ENCODE results near the gene PAPPA2.

DNA sequence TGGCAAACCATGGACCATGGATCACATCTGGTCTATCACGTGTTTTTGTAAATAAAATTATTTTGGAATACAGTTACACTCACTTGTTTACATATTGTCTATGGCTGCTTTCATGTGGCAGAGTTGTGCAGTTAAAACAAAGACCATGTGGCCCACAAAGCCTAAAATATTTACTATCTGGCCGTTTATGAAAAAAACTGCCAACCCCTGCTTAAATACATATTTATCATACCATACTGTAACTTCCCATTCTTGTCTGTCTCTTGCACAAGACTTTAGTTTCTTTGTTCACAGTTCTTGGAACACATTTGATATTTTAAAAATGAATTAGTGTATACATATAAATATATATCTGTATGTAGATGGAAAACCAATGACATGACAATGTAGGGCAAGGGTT lies 141.5 kb downstream of the PAPPA2 start:
- TF ChIP-seq, protein P1, sequence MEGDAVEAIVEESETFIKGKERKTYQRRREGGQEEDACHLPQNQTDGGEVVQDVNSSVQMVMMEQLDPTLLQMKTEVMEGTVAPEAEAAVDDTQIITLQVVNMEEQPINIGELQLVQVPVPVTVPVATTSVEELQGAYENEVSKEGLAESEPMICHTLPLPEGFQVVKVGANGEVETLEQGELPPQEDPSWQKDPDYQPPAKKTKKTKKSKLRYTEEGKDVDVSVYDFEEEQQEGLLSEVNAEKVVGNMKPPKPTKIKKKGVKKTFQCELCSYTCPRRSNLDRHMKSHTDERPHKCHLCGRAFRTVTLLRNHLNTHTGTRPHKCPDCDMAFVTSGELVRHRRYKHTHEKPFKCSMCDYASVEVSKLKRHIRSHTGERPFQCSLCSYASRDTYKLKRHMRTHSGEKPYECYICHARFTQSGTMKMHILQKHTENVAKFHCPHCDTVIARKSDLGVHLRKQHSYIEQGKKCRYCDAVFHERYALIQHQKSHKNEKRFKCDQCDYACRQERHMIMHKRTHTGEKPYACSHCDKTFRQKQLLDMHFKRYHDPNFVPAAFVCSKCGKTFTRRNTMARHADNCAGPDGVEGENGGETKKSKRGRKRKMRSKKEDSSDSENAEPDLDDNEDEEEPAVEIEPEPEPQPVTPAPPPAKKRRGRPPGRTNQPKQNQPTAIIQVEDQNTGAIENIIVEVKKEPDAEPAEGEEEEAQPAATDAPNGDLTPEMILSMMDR (conservative IDR thresholded peaks at IDR 0.05; ENCODE audit: low read depth, low read length): no peak
- TF ChIP-seq CEBPB (IDR thresholded peaks at IDR 0.05; ENCODE audit: low read depth, low read length) (no peak), POLR2A (IDR thresholded peaks at IDR 0.05; ENCODE audit: low read depth, low read length) (no peak)
